ENCODE measurements around the gene ZNF213. TPM values are rescaled to one million over a fixed set of nuclear protein-coding genes. Genes with fewer than 3 reads are reported as not detected.
A peak's percentile ranks its signal among the peaks of the same experiment; 100 is the strongest.

The ZNF213 gene
- total and polyA plus RNA-seq, 4 donors = 7.8 to 13.1 (median 11.5) TPM

- TF ChIP-seq, protein P1, sequence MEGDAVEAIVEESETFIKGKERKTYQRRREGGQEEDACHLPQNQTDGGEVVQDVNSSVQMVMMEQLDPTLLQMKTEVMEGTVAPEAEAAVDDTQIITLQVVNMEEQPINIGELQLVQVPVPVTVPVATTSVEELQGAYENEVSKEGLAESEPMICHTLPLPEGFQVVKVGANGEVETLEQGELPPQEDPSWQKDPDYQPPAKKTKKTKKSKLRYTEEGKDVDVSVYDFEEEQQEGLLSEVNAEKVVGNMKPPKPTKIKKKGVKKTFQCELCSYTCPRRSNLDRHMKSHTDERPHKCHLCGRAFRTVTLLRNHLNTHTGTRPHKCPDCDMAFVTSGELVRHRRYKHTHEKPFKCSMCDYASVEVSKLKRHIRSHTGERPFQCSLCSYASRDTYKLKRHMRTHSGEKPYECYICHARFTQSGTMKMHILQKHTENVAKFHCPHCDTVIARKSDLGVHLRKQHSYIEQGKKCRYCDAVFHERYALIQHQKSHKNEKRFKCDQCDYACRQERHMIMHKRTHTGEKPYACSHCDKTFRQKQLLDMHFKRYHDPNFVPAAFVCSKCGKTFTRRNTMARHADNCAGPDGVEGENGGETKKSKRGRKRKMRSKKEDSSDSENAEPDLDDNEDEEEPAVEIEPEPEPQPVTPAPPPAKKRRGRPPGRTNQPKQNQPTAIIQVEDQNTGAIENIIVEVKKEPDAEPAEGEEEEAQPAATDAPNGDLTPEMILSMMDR (IDR thresholded peaks at IDR 0.05; ENCODE audit: control extremely low read depth, extremely low read depth) = no peak
- 64 to 71% methylated on average over 8 of the region's 8 CpGs for WGBS, 2 donors
- no peak overlapping the region for H3K9ac ChIP-seq (ENCODE audit: insufficient read depth in 1 of 2, low read length in 2 of 2)
These were observed 11.8 kb upstream of the ZNF213 start for GRCh38 chr16:3122926-3123570.

DNA sequence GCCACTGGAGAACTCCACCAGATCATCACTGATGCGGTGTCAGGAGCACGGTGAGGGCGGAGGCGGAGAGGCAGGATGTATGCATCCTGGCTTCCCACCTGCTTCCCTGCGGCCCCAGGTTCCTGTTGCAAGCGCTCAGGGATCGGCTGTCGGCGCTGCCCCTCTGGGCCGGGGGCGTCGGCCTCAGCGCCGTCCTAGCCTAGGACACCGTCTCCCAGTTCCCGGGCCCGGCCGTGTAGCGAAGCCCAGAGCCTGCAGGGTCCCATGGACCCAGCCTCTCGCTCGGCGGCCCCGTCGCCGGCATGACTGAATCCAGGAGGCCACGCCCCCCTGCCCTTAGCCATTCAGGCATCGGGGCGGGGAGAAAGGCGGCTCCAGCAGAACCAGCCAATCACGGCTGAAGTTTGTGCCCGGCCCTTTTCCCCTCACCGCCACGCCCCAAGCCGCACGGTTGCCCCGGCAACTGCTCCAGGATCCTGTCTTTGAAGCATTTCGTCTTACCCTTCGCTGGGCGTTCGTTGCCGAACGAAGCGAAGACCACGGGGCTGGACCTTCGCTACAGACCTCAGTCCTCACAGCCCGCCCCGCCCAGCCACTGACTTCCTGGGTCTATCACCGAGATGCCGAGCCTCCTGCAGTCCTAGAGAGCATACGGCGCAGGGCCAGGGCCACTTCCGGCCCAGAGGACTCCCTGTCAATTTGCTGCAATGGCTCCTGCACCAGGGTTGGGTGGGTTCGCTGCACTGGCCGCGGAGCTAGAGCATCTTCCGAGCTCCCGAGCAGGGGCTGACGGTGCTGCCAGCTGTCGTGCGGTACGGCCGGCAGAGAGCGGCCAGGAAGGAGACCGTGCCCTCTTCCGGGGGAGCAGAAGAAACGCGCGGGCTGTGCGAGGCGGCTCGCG lies 10.6 kb upstream of the ZNF213 start:
- peak; percentile 97 to 98 (median 98) for DNase-seq
- TF ChIP-seq, protein P1 (IDR thresholded peaks at IDR 0.05; ENCODE audit: control extremely low read depth, extremely low read depth) = peak; percentile 2
- 0% methylated on average over 65 to 72 of the region's 72 CpGs for WGBS, 2 donors

More at GRCh38 chr16:3122926-3123570, 11.8 kb upstream of the ZNF213 start:
- Histone ChIP-seq H3K9me3 (ENCODE audit: control insufficient read depth in 4 of 4, insufficient read depth in 3 of 4, low read length in 3 of 4) (no peaks in the 10 kb centered on the region), H3K27ac (ENCODE audit: low read depth in 1 of 2, low read length in 1 of 2) (no peak overlapping the region), H3K27me3 (ENCODE audit: control insufficient read depth in 3 of 3, insufficient read depth in 3 of 3, low read length in 2 of 3) (no peaks in the 10 kb centered on the region), H3K36me3 (ENCODE audit: control insufficient read depth in 4 of 4, insufficient read depth in 4 of 4, low read length in 4 of 4) (peaks cover 0 to 25% (median 6%) of the 10 kb centered on the region in 4 donors), H3K4me3 (no peak overlapping the region), H3K4me1 (ENCODE audit: control insufficient read depth in 5 of 5, insufficient read depth in 5 of 5, low read length in 5 of 5) (peaks cover 0 to 6% (median 0%) of the 10 kb centered on the region in 5 donors)
- DNase-seq (no peak), ATAC-seq (ENCODE audit: insufficient read depth, low FRiP score) (no peak)

GRCh38 chr16:3127745-3128144 lies 7.1 kb upstream of the ZNF213 start:
- TF ChIP-seq, protein P1 (IDR thresholded peaks at IDR 0.05; ENCODE audit: control extremely low read depth, extremely low read depth) = no peak
- WGBS, 2 donors = 80 to 84% methylated on average over 6 of the region's 6 CpGs
- Histone ChIP-seq H3K4me1 (ENCODE audit: control insufficient read depth in 5 of 5, insufficient read depth in 5 of 5, low read length in 5 of 5) (peaks cover 0 to 11% (median 7%) of the 10 kb centered on the region in 5 donors), H3K9ac (ENCODE audit: insufficient read depth in 1 of 2, low read length in 2 of 2) (no peak overlapping the region), H3K27me3 (ENCODE audit: control insufficient read depth in 3 of 3, insufficient read depth in 3 of 3, low read length in 2 of 3) (no peaks in the 10 kb centered on the region), H3K9me3 (ENCODE audit: control insufficient read depth in 4 of 4, insufficient read depth in 3 of 4, low read length in 3 of 4) (no peaks in the 10 kb centered on the region), H3K36me3 (ENCODE audit: control insufficient read depth in 4 of 4, insufficient read depth in 4 of 4, low read length in 4 of 4) (peaks cover 0 to 16% (median 7%) of the 10 kb centered on the region in 4 donors), H3K27ac (ENCODE audit: low read depth in 1 of 2, low read length in 1 of 2) (no peak overlapping the region), H3K4me3 (no peak overlapping the region)
- DNase-seq = no peak
- no peak for ATAC-seq (ENCODE audit: insufficient read depth, low FRiP score)

More for the DNA sequence above, 10.6 kb upstream of the ZNF213 start:
- Histone ChIP-seq H3K4me3 (peak overlapping the region; percentile 46), H3K9me3 (ENCODE audit: control insufficient read depth in 4 of 4, insufficient read depth in 3 of 4, low read length in 3 of 4) (no peaks in the 10 kb centered on the region), H3K36me3 (ENCODE audit: control insufficient read depth in 4 of 4, insufficient read depth in 4 of 4, low read length in 4 of 4) (peaks cover 0 to 15% (median 7%) of the 10 kb centered on the region in 4 donors), H3K4me1 (ENCODE audit: control insufficient read depth in 5 of 5, insufficient read depth in 5 of 5, low read length in 5 of 5) (peaks cover 0 to 8% (median 4%) of the 10 kb centered on the region in 5 donors), H3K9ac (ENCODE audit: insufficient read depth in 1 of 2, low read length in 2 of 2) (peak overlapping the region; percentile 12 to 36), H3K27ac (ENCODE audit: low read depth in 1 of 2, low read length in 1 of 2) (peak overlapping the region; percentile 51 to 78), H3K27me3 (ENCODE audit: control insufficient read depth in 3 of 3, insufficient read depth in 3 of 3, low read length in 2 of 3) (no peaks in the 10 kb centered on the region)
- ATAC-seq (ENCODE audit: insufficient read depth, low FRiP score) = peak; percentile 96
